Ovary (tissue), 9 donors: ENCODE results near the gene SYT17. TPM values are rescaled to one million over a fixed set of nuclear protein-coding genes. Genes with fewer than 3 reads are reported as not detected.

Experiments
- DNase-seq, 5 donors: peaks; one replicate each; pipeline ENCODE4 v3.0.0-alpha.2; 2019 to 2020
- H3K27ac ChIP-seq, 2 donors: fragments of 200-600 bp; one replicate each; pipeline versions ENCODE4 v1.5.1 to v1.8.0; 2019 to 2022
- H3K27me3 ChIP-seq: fragments of 200-600 bp; one replicate; pipeline ENCODE4 v1.8.0; 2022
- H3K36me3 ChIP-seq: fragments of 200-600 bp; sonication (generic); one replicate; pipeline ENCODE4 v1.5.1; 2019
- H3K4me1 ChIP-seq: one replicate; pipeline ENCODE4 v1.8.1; 2013; ENCODE audit warnings: mild to moderate bottlenecking, moderate library complexity; ENCODE audit not compliant: insufficient read depth
- H3K4me3 ChIP-seq: fragments of 200-600 bp; sonication (generic); one replicate; pipeline ENCODE4 v1.5.1; 2017
- H3K9me3 ChIP-seq, 2 donors: fragments of 200-600 bp in 1 of 2; sonication (generic) in 1 of 2; one replicate each; pipeline versions ENCODE4 v1.5.1 to v1.8.1; 2013 to 2019; ENCODE audit warnings: mild to moderate bottlenecking in 1 of 2, moderate library complexity in 1 of 2
- EP300 ChIP-seq: sonication (generic); formaldehyde crosslinking; IDR thresholded peaks from one replicate; pipeline ENCODE4 v1.6.1; 2017; ENCODE audit warnings: antibody characterized with exemption
- POLR2A ChIP-seq: fragments of 450-650 bp; IDR thresholded peaks from one replicate; pipeline ENCODE4 v1.6.1; 2017; ENCODE audit warnings: antibody characterized with exemption, mild to moderate bottlenecking, moderate library complexity
- WGBS, 3 donors: extraction: QIAGEN DNeasy Blood & Tissue Kit in 1 of 3; methylation state at CpG; one replicate each; pipeline versions ENCODE4 v1.1.5 to v1.1.7; 2013 to 2017; 5-methylcytosine and 5-hydroxymethylcytosine counted together
- intact Hi-C, 4 donors: fragments of 100-400 bp; cut with DNase I; formaldehyde crosslinking; loops; one replicate each; pipeline versions ENCODE4 v1.11.0 to v1.15.1; 2022 to 2023
- polyA plus RNA-seq, 2 donors: library from polyadenylated mRNA; stranded (reverse); fragments of 200-250 nt in 1 of 2; fragments of 350-450 nt in 1 of 2; fragmentation: Illumina TruSeq in 1 of 2; extraction: RNeasy Lipid Tissue Mini Kit (QIAGEN cat#74804) in 1 of 2; gene quantifications; one replicate each; pipeline ENCODE4 v1.2.3, GENCODE V29; 2013 to 2014
- total RNA-seq, 7 donors: library from RNA; depleted of rRNA in 2 of 7; stranded (reverse); fragments of >200 nt in 2 of 7; fragmentation: NEBNext Ultra II Directional in 3 of 7; extraction: Animal tissue kit (Norgen Biotek cat#: 25700) in 3 of 7; gene quantifications; one replicate each; pipeline versions ENCODE4 v1.1.0 to v1.2.4, GENCODE V29; 2016 to 2023
- TF ChIP-seq, protein P1 (sequence below), 3 donors: fragments of 450-650 bp in 2 of 3; fragments of 200-600 bp in 1 of 3; IDR thresholded peaks; one replicate each; pipeline versions ENCODE4 v1.5.1 to v1.8.0; 2016 to 2022; ENCODE audit warnings: antibody characterized with exemption in 3 of 3, mild to moderate bottlenecking in 1 of 3
- donor health status: DM: no; HTN: no; CAD: no; lungs with moderate emphysema.
- donor health status: DM: no; HTN: no; CAD: no.
- donor health status: Bipolar disorder and iron deficiency.
- donor health status: DM: yes; HTN: yes; CAD: no.
- donor health status: DM: no; HTN: no; CAD: no.
- donor health status: DM: yes; HTN: yes; CAD: no.

The SYT17 gene
- total and polyA plus RNA-seq, 9 donors: 0.36 to 1.5 (median 0.82) TPM

DNA sequence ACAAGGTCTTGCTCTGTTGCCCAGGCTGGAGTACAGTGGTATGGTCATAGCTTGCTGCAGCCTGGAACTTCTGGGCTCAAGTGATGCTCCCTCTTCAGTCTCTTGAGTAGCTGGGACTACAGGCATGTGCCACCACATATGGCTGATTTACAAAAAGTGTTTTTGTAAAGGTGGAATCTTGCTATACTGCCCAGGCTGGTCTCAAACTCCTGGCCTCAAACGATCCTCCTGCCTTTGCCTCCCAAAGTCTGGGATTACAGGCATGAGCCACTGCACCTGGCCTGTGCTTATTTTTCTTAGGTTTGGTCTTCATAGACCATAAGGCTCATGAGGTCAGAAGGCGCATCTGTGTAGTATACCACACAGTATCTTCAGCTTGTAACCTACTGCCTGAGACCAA is 122.8 kb downstream of the SYT17 start:
- Histone ChIP-seq H3K9me3 (no peaks in the 10 kb centered on the region), H3K4me1 (no peaks in the 10 kb centered on the region), H3K27me3 (no peaks in the 10 kb centered on the region), H3K4me3 (no peak overlapping the region), H3K36me3 (no peaks in the 10 kb centered on the region), H3K27ac (no peak overlapping the region)
- WGBS, 3 donors: 74 to 85% (median 80%) methylated on average over 2 of the region's 2 CpGs
- TF ChIP-seq POLR2A: no peak
- no peak for TF ChIP-seq EP300
- TF ChIP-seq, protein P1, sequence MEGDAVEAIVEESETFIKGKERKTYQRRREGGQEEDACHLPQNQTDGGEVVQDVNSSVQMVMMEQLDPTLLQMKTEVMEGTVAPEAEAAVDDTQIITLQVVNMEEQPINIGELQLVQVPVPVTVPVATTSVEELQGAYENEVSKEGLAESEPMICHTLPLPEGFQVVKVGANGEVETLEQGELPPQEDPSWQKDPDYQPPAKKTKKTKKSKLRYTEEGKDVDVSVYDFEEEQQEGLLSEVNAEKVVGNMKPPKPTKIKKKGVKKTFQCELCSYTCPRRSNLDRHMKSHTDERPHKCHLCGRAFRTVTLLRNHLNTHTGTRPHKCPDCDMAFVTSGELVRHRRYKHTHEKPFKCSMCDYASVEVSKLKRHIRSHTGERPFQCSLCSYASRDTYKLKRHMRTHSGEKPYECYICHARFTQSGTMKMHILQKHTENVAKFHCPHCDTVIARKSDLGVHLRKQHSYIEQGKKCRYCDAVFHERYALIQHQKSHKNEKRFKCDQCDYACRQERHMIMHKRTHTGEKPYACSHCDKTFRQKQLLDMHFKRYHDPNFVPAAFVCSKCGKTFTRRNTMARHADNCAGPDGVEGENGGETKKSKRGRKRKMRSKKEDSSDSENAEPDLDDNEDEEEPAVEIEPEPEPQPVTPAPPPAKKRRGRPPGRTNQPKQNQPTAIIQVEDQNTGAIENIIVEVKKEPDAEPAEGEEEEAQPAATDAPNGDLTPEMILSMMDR (IDR thresholded peaks at IDR 0.05): no peak
- no peak for DNase-seq
- intact Hi-C loops: no loop called here

- no peak for DNase-seq
- 36 to 41% (median 38%) methylated on average over 4 of the region's 4 CpGs for WGBS, 3 donors
- no peak overlapping the region for H3K4me3 ChIP-seq
- TF ChIP-seq, protein P1 (IDR thresholded peaks at IDR 0.05): no peak
- TF ChIP-seq POLR2A (no peak), EP300 (no peak)
- no peaks in the 10 kb centered on the region for H3K27me3 ChIP-seq
- intact Hi-C loops: no loop called here
- no peaks in the 10 kb centered on the region for H3K36me3 ChIP-seq
- H3K9me3 ChIP-seq: no peaks in the 10 kb centered on the region
- H3K4me1 ChIP-seq: no peaks in the 10 kb centered on the region
- H3K27ac ChIP-seq: no peak overlapping the region
Observed at GRCh38 chr16:19291475-19291874, 123.4 kb downstream of the SYT17 start.

DNA sequence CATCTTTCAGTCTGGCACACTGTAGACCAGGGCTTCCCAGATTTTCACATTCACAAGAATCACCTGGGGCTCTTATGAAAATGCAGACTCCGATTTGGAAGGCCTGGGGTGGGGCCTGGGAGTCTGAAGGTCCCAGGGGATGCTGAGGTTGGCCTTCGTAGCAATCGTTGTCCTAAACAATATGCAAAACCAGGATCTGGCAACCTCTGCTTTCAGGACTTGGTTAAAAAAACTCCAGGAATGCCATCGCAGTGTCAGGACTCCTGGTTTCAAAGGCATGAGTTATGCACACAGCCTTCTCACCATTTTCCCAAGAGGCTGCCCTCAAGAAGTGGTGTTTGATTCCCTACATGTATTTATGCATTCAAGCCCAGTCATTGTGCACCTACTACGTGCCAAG is 124.1 kb downstream of the SYT17 start:
- Histone ChIP-seq H3K4me1 (no peaks in the 10 kb centered on the region), H3K36me3 (no peaks in the 10 kb centered on the region), H3K27ac (no peak overlapping the region), H3K27me3 (no peaks in the 10 kb centered on the region), H3K4me3 (no peak overlapping the region), H3K9me3 (no peaks in the 10 kb centered on the region)
- intact Hi-C loops: no loop called here
- 43 to 58% (median 47%) methylated on average over 5 of the region's 5 CpGs for WGBS, 3 donors
- no peak for DNase-seq
- no peak for TF ChIP-seq POLR2A
- TF ChIP-seq, protein P1 (IDR thresholded peaks at IDR 0.05): no peak
- no peak for TF ChIP-seq EP300

DNA sequence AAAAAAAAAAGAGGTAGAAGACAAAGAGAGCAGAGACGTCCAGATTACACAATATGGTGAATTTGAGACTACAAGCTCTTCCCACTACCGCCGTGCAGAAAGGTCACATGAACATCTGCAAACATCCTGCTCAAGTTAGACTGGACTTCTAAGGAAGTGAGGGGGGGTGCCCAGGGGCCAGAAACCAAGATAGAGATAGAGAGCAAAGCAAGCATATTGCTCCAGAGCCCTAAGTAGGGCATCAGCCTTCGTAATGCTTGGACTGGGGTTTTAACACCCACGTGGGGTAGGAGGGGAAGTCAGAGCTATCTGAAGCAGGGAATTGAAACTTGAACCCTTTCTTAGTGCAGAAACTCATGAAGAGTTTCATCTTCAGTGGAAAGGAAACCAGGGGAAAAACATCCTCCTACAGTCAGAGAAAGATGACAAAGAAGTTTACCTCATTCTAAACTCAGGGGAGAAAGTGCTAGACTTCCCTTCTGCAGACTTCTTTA is 126.2 kb downstream of the SYT17 start:
- no peak for TF ChIP-seq POLR2A
- TF ChIP-seq, protein P1 (IDR thresholded peaks at IDR 0.05): no peak
- TF ChIP-seq EP300: no peak
- Histone ChIP-seq H3K27ac (no peak overlapping the region), H3K4me3 (no peak overlapping the region), H3K4me1 (no peaks in the 10 kb centered on the region), H3K27me3 (no peaks in the 10 kb centered on the region), H3K36me3 (no peaks in the 10 kb centered on the region), H3K9me3 (no peaks in the 10 kb centered on the region)
- intact Hi-C loops: no loop called here
- no peak for DNase-seq
- 3 to 8% (median 5%) methylated on average over 5 of the region's 5 CpGs for WGBS, 3 donors
